Measurements from ENCODE around the gene KIF3A. TPM values are rescaled to one million over a fixed set of nuclear protein-coding genes. Genes with fewer than 3 reads are reported as not detected.

KIF3A gene
- total RNA-seq, 4 donors from 2014 or later, result 2.1 to 5.8 (median 4.3) TPM

Other genes with a start within 250 kb of the KIF3A start
- 10 to 100 TPM in 3 of 4 donors, 1 to 10 TPM in 1; 8.3 to 66.7 (median 16.1) TPM for gene IRF1, start 246.8 kb downstream of the KIF3A start, total RNA-seq
- not detected for gene IL5, start 194.0 kb downstream of the KIF3A start, total RNA-seq
- 10 to 100 TPM; 34.8 to 76.3 (median 40.9) TPM for gene RAD50, start 180.6 kb downstream of the KIF3A start, total RNA-seq
- under 1 TPM in 1 of 4 donors, not detected in 3; 0.66 TPM for gene IL13, start 79.4 kb downstream of the KIF3A start, total RNA-seq
- gene IL4, start 63.6 kb downstream of the KIF3A start, total RNA-seq, result not detected
- gene CCNI2, start 9.9 kb upstream of the KIF3A start, total RNA-seq, result not detected
- gene SEPTIN8, start 39.7 kb upstream of the KIF3A start, total RNA-seq, result 10 to 100 TPM; 19.9 to 30.8 (median 22.4) TPM
- gene SOWAHA, start 75.8 kb upstream of the KIF3A start, total RNA-seq, result under 1 TPM; 0.16 to 0.75 (median 0.37) TPM
- gene SHROOM1, start 93.1 kb upstream of the KIF3A start, total RNA-seq, result 1 to 10 TPM in 3 of 4 donors, under 1 TPM in 1; 0.49 to 8.3 (median 3.4) TPM
- under 1 TPM in 3 of 4 donors, not detected in 1; 0.22 to 0.75 (median 0.51) TPM for gene GDF9, start 128.9 kb upstream of the KIF3A start, total RNA-seq
- 100 to 1,000 TPM in 3 of 4 donors, 10 to 100 TPM in 1; 97.2 to 170 (median 130) TPM for gene UQCRQ, start 129.1 kb upstream of the KIF3A start, total RNA-seq
- gene LEAP2, start 136.1 kb upstream of the KIF3A start, total RNA-seq, result 1 to 10 TPM in 3 of 4 donors, under 1 TPM in 1; 0.57 to 4.2 (median 1.6) TPM
- 10 to 100 TPM; 61.6 to 84.1 (median 67.1) TPM for gene AFF4, start 226.1 kb upstream of the KIF3A start, total RNA-seq